ENCODE data around the gene HCN2. TPM values are rescaled to one million over a fixed set of nuclear protein-coding genes. Genes with fewer than 3 reads are reported as not detected.

The HCN2 gene
- total and polyA plus RNA-seq, 9 of the 15 experiments (the other 6 are each of a cell fraction or from before 2014, with no cell fraction given) = 0.29 to 4.2 (median 0.82) TPM; not detected in 2

- Histone ChIP-seq H3K4me3 (no peak overlapping the region), H3K79me2 (ENCODE audit: control insufficient read depth, insufficient read depth, low read length) (no peaks in the 10 kb centered on the region), H3K9me3 (replicated peaks; ENCODE audit: control insufficient read depth, insufficient read depth, low read depth, low read length) (no peaks in the 10 kb centered on the region), H3K4me1 (replicated peaks in 1 of 2; ENCODE audit: control insufficient read depth in 2 of 2, insufficient read depth in 2 of 2, low read length in 2 of 2) (peaks cover 3 to 65% of the 10 kb centered on the region in 2 experiments; a peak in 3 of 5 replicates), H4K20me1 (replicated peaks; ENCODE audit: control insufficient read depth, insufficient read depth, low read length) (peaks cover 20% of the 10 kb centered on the region; the same call in 1 of the 2 replicates), H3K4me2 (ENCODE audit: insufficient read depth, low read length) (no peak overlapping the region), H3K27ac (ENCODE audit: extremely low read depth, low read depth, low read length) (no peak overlapping the region), H3K36me3 (ENCODE audit: control insufficient read depth, insufficient read depth, low read length) (no peaks in the 10 kb centered on the region), H2AFZ (ENCODE audit: low read depth, low read length) (no peak overlapping the region), H3K27me3 (ENCODE audit: control insufficient read depth in 2 of 2, insufficient read depth in 2 of 2, low read length in 2 of 2) (peaks cover 12 to 34% of the 10 kb centered on the region in 2 experiments; a peak in 4 of 5 replicates), H3K9ac (ENCODE audit: insufficient read depth in 1 of 2, low read depth in 2 of 2, low read length in 2 of 2) (peak overlapping the region in 1 of 2 experiments; percentile 45; a peak in 2 of 4 replicates), H3K9me1 (ENCODE audit: control insufficient read depth, insufficient read depth, low read length) (no peaks in the 10 kb centered on the region)
- ChIA-PET POLR2A (no interaction called here), CTCF (ENCODE audit: low intra/inter-chr PET ratio) (no interaction called here)
- DNase-seq (ENCODE audit: extremely low read depth in 1 of 4, low spot score in 3 of 4) (no peak), FAIRE-seq (no peak), ATAC-seq (no peak)
- in situ Hi-C loops (cut with MboI) = no loop called here
- intact Hi-C loops (cut with micrococcal nuclease) = no loop called here
- BruUV-seq (replicated peaks) = no TSS peak
- no peak for TF ChIP-seq ETV6 (IDR thresholded peaks at IDR 0.05; ENCODE audit: borderline replicate concordance in 1 of 2, low read depth in 2 of 2, low read length in 1 of 2)
- TF ChIP-seq ETV6 (CRISPR knock-in tag; IDR thresholded peaks at IDR 0.05; ENCODE audit: borderline replicate concordance) = no peak
- no peak for TF ChIP-seq FOXA1 (IDR thresholded peaks at IDR 0.05; ENCODE audit: borderline replicate concordance)
- TF ChIP-seq HDAC2 (IDR thresholded peaks at IDR 0.05) = no peak
- no peak for TF ChIP-seq POLR2G (IDR thresholded peaks at IDR 0.05; ENCODE audit: low read depth, low read length)
- TF ChIP-seq ZNF431 (CRISPR knock-in tag; IDR thresholded peaks at IDR 0.05) = no peak
- no peak for TF ChIP-seq ASH1L (IDR thresholded peaks at IDR 0.05; ENCODE audit: borderline replicate concordance, low read depth, partially characterized antibody)
- TF ChIP-seq ZNF707 (CRISPR knock-in tag; conservative IDR thresholded peaks at IDR 0.05) = no peak
- 0 out of 2 replicates have a peak, but pooled peaks have one; percentile 37 for TF ChIP-seq ZBTB7A (IDR thresholded peaks at IDR 0.05; ENCODE audit: borderline replicate concordance, control insufficient read depth, low read depth, low read length)
- TF ChIP-seq PHTF2 (CRISPR knock-in tag; IDR thresholded peaks at IDR 0.05) = no peak
- peak; percentile 34; the same call in 1 of the 2 replicates for TF ChIP-seq EGR1 (conservative IDR thresholded peaks at IDR 0.05)
- TF ChIP-seq TFAM (CRISPR knock-in tag; conservative IDR thresholded peaks at IDR 0.05) = no peak
- TF ChIP-seq ZFP36 (IDR thresholded peaks at IDR 0.05; ENCODE audit: low read depth, low read length, partially characterized antibody) = peak; percentile 66
- no peak for TF ChIP-seq GTF2E2 (tag; IDR thresholded peaks at IDR 0.05)
- no peak for TF ChIP-seq ZNF347 (CRISPR knock-in tag; IDR thresholded peaks at IDR 0.05; ENCODE audit: low read depth)
- no peak for TF ChIP-seq ELF4 (CRISPR knock-in tag; IDR thresholded peaks at IDR 0.05)
- no peak for TF ChIP-seq E2F8 (IDR thresholded peaks at IDR 0.05; ENCODE audit: low read depth, partially characterized antibody)
- 26% methylated on average over 34 of the region's 42 CpGs for WGBS (ENCODE audit: insufficient coverage, low coverage, missing lambda C conversion rate)
These were observed 5.9 kb downstream of the HCN2 start for GRCh38 chr19:595326-596262.
